H1 (cell line): ENCODE results near the gene TIE1. TPM values are rescaled to one million over a fixed set of nuclear protein-coding genes. Genes with fewer than 3 reads are reported as not detected.

Source experiments
- CTCF ChIA-PET: fragments of 300-600 bp; sonication (Branson Sonifier 250); formaldehyde crosslinking; loops from one replicate; lab custom pipeline; 2021; ENCODE audit not compliant: partially characterized antibody; lab: Charles Lee
- POLR2A ChIA-PET: fragments of 300-600 bp; sonication (Branson Sonifier 250); formaldehyde crosslinking; loops from one replicate; lab custom pipeline; 2021; ENCODE audit warnings: inconsistent platforms; ENCODE audit not compliant: partially characterized antibody; lab: Charles Lee
- DNase-seq, 2 experiments: peaks; one replicate each; pipeline versions ENCODE4 v3.0.0 to v3.0.0-alpha.2; 2010 to 2022; ENCODE audit warnings: low spot score in 2 of 2, low read depth in 1 of 2, mixed read lengths in 1 of 2
- FAIRE-seq: peaks from 2 replicates; lab custom pipeline; 2011; peaks lifted over from hg19 to GRCh38; lab: Jason Lieb, UNC
- H2AFZ ChIP-seq: 2 replicates; pipeline ENCODE4 v1.8.1; 2012; ENCODE audit warnings: low read length, inconsistent platforms
- H2AK5ac ChIP-seq: 2 replicates; pipeline ENCODE4 v1.6.1; 2013; ENCODE audit warnings: low read depth, low read length
- H2BK120ac ChIP-seq: replicated peaks from 2 replicates; pipeline ENCODE3; 2013; ENCODE audit warnings: low read depth, low read length, inconsistent platforms
- H2BK12ac ChIP-seq: 2 replicates; pipeline ENCODE4 v1.6.1; 2013; ENCODE audit warnings: low read depth, low read length
- H2BK15ac ChIP-seq: 2 replicates; pipeline ENCODE4 v1.6.1; 2013; ENCODE audit warnings: low read length
- H2BK20ac ChIP-seq: 2 replicates; pipeline ENCODE4 v1.6.1; 2013; ENCODE audit warnings: low read length
- H2BK5ac ChIP-seq: 2 replicates; pipeline ENCODE4 v1.6.1; 2013; ENCODE audit warnings: low read depth, low read length
- H3K14ac ChIP-seq: 2 replicates; pipeline ENCODE4 v1.6.1; 2013; ENCODE audit warnings: inconsistent platforms; ENCODE audit not compliant: insufficient read length
- H3K18ac ChIP-seq: 2 replicates; pipeline ENCODE4 v1.6.1; 2013; ENCODE audit warnings: low read length; ENCODE audit errors: extremely low read depth
- H3K23ac ChIP-seq: 2 replicates; pipeline ENCODE4 v1.6.1; 2013; ENCODE audit warnings: inconsistent platforms; ENCODE audit not compliant: insufficient read length
- H3K23me2 ChIP-seq: 2 replicates; pipeline ENCODE4 v1.6.1; 2013; ENCODE audit warnings: low read depth, low read length
- H3K27ac ChIP-seq: 2 replicates; pipeline ENCODE4 v1.6.1; 2011; ENCODE audit warnings: low read depth, low read length, inconsistent platforms
- H3K27me3 ChIP-seq, 4 experiments: replicated peaks in 1 of 4; 1 replicate in 1 of 4; 2 replicates in 3 of 4; pipeline versions ENCODE4 v1.6.1 to v1.8.1; 2011 to 2013; ENCODE audit warnings: low read length in 3 of 4, mild to moderate bottlenecking in 3 of 4, inconsistent platforms in 2 of 4, mixed read lengths in 2 of 4, moderate library complexity in 1 of 4; ENCODE audit not compliant: control insufficient read depth in 3 of 4, insufficient read depth in 3 of 4; ENCODE audit errors: extremely low read depth in 1 of 4
- H3K36me3 ChIP-seq, 4 experiments: 2 replicates each; pipeline versions ENCODE4 v1.6.1 to v1.8.1; 2011 to 2013; ENCODE audit warnings: mild to moderate bottlenecking in 4 of 4, low read length in 3 of 4, moderate library complexity in 2 of 4, control low read depth in 1 of 4, inconsistent platforms in 1 of 4; ENCODE audit not compliant: insufficient read depth in 4 of 4, control insufficient read depth in 2 of 4
- H3K4ac ChIP-seq: replicated peaks from 2 replicates; pipeline ENCODE3; 2013; ENCODE audit warnings: low read length, low read depth, mixed read lengths, inconsistent platforms; ENCODE audit not compliant: insufficient read length
- H3K4me1 ChIP-seq, 4 experiments: replicated peaks in 1 of 4; 1 replicate in 1 of 4; 2 replicates in 3 of 4; pipeline versions ENCODE4 v1.6.1 to v1.8.1; 2011 to 2013; ENCODE audit warnings: low read length in 3 of 4, inconsistent platforms in 2 of 4, mixed read lengths in 1 of 4; ENCODE audit not compliant: insufficient read depth in 4 of 4, control insufficient read depth in 3 of 4
- H3K4me2 ChIP-seq, 2 experiments: 2 replicates each; pipeline versions ENCODE4 v1.6.1 to v1.8.1; 2011 to 2013; ENCODE audit warnings: low read depth in 2 of 2, low read length in 2 of 2, control low read depth in 1 of 2, inconsistent platforms in 1 of 2, mild to moderate bottlenecking in 1 of 2; ENCODE audit not compliant: insufficient read depth in 1 of 2
- H3K4me3 ChIP-seq, 4 experiments: fragments of 200-600, 300-600 bp in 1 of 4; sonication (generic), shearing (Covaris generic), sonication (Bioruptor Twin) in 1 of 4; 2 replicates each; pipeline versions ENCODE4 v1.5.1 to v1.8.1; 2011 to 2016; ENCODE audit warnings: low read length in 4 of 4, low read depth in 3 of 4, control low read depth in 2 of 4, inconsistent platforms in 2 of 4, mild to moderate bottlenecking in 2 of 4, mixed read lengths in 1 of 4, moderate library complexity in 1 of 4; ENCODE audit not compliant: insufficient read depth in 2 of 4; ENCODE audit errors: extremely low read depth in 1 of 4
- H3K56ac ChIP-seq: replicated peaks from 2 replicates; pipeline ENCODE3; 2013; ENCODE audit warnings: low read depth, mild to moderate bottlenecking, mixed read lengths, low read length, inconsistent platforms; ENCODE audit not compliant: insufficient read length
- H3K79me1 ChIP-seq: 2 replicates; pipeline ENCODE4 v1.6.1; 2013; ENCODE audit warnings: low read depth, low read length, control low read depth
- H3K79me2 ChIP-seq, 2 experiments: 2 replicates each; pipeline versions ENCODE4 v1.6.1 to v1.8.1; 2012 to 2013; ENCODE audit warnings: low read length in 2 of 2, mild to moderate bottlenecking in 2 of 2, inconsistent platforms in 1 of 2; ENCODE audit not compliant: insufficient read depth in 2 of 2, control insufficient read depth in 1 of 2
- H3K9ac ChIP-seq, 4 experiments: replicated peaks in 1 of 4; 1 replicate in 1 of 4; 2 replicates in 3 of 4; pipeline versions ENCODE4 v1.6.1 to v1.8.1; 2011 to 2013; ENCODE audit warnings: low read depth in 3 of 4, low read length in 3 of 4, control low read depth in 2 of 4, mild to moderate bottlenecking in 2 of 4, moderate library complexity in 2 of 4, inconsistent platforms in 1 of 4; ENCODE audit errors: extremely low read depth in 1 of 4
- H3K9me3 ChIP-seq, 2 experiments: 2 replicates each; pipeline versions ENCODE4 v1.6.1 to v1.8.1; 2012 to 2013; ENCODE audit warnings: mild to moderate bottlenecking in 2 of 2, moderate library complexity in 2 of 2, control low read depth in 1 of 2, inconsistent platforms in 1 of 2, low read depth in 1 of 2, low read length in 1 of 2, mixed read lengths in 1 of 2; ENCODE audit not compliant: insufficient read depth in 2 of 2
- H4K20me1 ChIP-seq, 2 experiments: replicated peaks in 1 of 2; 2 replicates each; pipeline versions ENCODE3 to v1.8.1; 2011 to 2013; ENCODE audit warnings: inconsistent platforms in 2 of 2, low read length in 2 of 2, mild to moderate bottlenecking in 1 of 2; ENCODE audit not compliant: insufficient read depth in 2 of 2, control insufficient read depth in 1 of 2
- H4K5ac ChIP-seq: 2 replicates; pipeline ENCODE4 v1.6.1; 2013; ENCODE audit warnings: low read length, low read depth, mixed read lengths, inconsistent platforms; ENCODE audit not compliant: insufficient read length
- H4K8ac ChIP-seq: 2 replicates; pipeline ENCODE4 v1.8.0; 2013; ENCODE audit warnings: mild to moderate bottlenecking, moderate library complexity, low read length, inconsistent platforms; ENCODE audit not compliant: insufficient read depth; ENCODE audit errors: extremely low read depth
- H4K91ac ChIP-seq: replicated peaks from 2 replicates; pipeline ENCODE3; 2013; ENCODE audit warnings: low read length, mixed read lengths, inconsistent platforms; ENCODE audit not compliant: insufficient read length
- ASH2L ChIP-seq: fragments of 200-600, 300-600 bp; sonication (generic); IDR thresholded peaks from one replicate; pipeline ENCODE4 v1.7.1; 2017; ENCODE audit warnings: low read length
- ATF2 ChIP-seq: IDR thresholded peaks from 2 replicates; pipeline ENCODE4 v1.6.1; 2012; ENCODE audit warnings: low read length, inconsistent platforms
- BCL11A ChIP-seq, 2 experiments: IDR thresholded peaks; one replicate each; pipeline ENCODE4 v1.6.1; 2011; ENCODE audit warnings: low read depth in 2 of 2, low read length in 2 of 2, mild to moderate bottlenecking in 2 of 2
- CTBP2 ChIP-seq: IDR thresholded peaks from 2 replicates; pipeline ENCODE4 v1.7.0; 2011; ENCODE audit warnings: borderline replicate concordance, mild to moderate bottlenecking, moderate library complexity, mixed read lengths, low read length; ENCODE audit not compliant: insufficient read depth, insufficient read length
- GABPA ChIP-seq: IDR thresholded peaks from 2 replicates; pipeline ENCODE4 v1.6.1; 2011; ENCODE audit warnings: mild to moderate bottlenecking, low read length, moderate library complexity, borderline replicate concordance; ENCODE audit not compliant: insufficient read depth
- HDAC6 ChIP-seq: IDR thresholded peaks from one replicate; pipeline ENCODE4 v1.7.1; 2012; ENCODE audit warnings: low read depth, mild to moderate bottlenecking, inconsistent platforms, low read length, moderate library complexity
- KDM4A ChIP-seq: IDR thresholded peaks from one replicate; pipeline ENCODE4 v1.7.1; 2012; ENCODE audit warnings: low read depth, mild to moderate bottlenecking, moderate library complexity, low read length, inconsistent platforms; ENCODE audit not compliant: severe bottlenecking
- NRF1 ChIP-seq: IDR thresholded peaks from 2 replicates; pipeline ENCODE4 v1.6.1; 2011; ENCODE audit warnings: mild to moderate bottlenecking, low read depth, low read length, improper control_type of control experiment
- PHF8 ChIP-seq: fragments of 200-600 bp; sonication (generic); conservative IDR thresholded peaks from 2 replicates; pipeline ENCODE4 v1.7.1; 2012; ENCODE audit warnings: low read depth, mild to moderate bottlenecking, inconsistent platforms, low read length, moderate library complexity
- SAP30 ChIP-seq: fragments of 300-600 bp; sonication (generic); IDR thresholded peaks from 2 replicates; pipeline ENCODE4 v1.7.1; 2012; ENCODE audit warnings: low read length, moderate library complexity, mild to moderate bottlenecking, inconsistent platforms; ENCODE audit not compliant: insufficient read depth, insufficient replicate concordance
- SIRT6 ChIP-seq: IDR thresholded peaks from one replicate; pipeline ENCODE4 v1.7.1; 2012; ENCODE audit warnings: low read length, inconsistent platforms
- TCF12 ChIP-seq: IDR thresholded peaks from 2 replicates; pipeline ENCODE4 v1.6.1; 2011; ENCODE audit warnings: low read depth, mild to moderate bottlenecking, low read length
- WGBS, 2 experiments: shearing (Covaris generic) in 1 of 2; methylation state at CpG; one replicate each; pipeline versions ENCODE4 v1.1.6 to v1.1.7; 2013 to 2015; ENCODE audit warnings: low lambda C conversion rate in 2 of 2, mixed read lengths in 2 of 2, inconsistent platforms in 1 of 2, low coverage in 1 of 2, missing lambda C conversion rate in 1 of 2; ENCODE audit not compliant: insufficient replicate concordance in 2 of 2, insufficient coverage in 1 of 2, insufficient read length in 1 of 2; ENCODE audit errors: extremely low coverage in 1 of 2, missing lambda C conversion rate in 1 of 2; 5-methylcytosine and 5-hydroxymethylcytosine counted together
- polyA plus RNA-seq, 7 experiments: library from polyadenylated mRNA; depleted of rRNA in 3 of 7; stranded (reverse) in 5 of 7; unstranded in 2 of 7; fragments of >200 nt in 5 of 7; fragments of 200-250 nt in 2 of 7; gene quantifications; 1 replicate in 5 of 7; 2 replicates in 1 of 7; 4 replicates in 1 of 7; pipeline versions ENCODE4 v1.2.1 to v1.2.3, GENCODE V29; 2011 to 2013; ENCODE audit warnings: missing spikeins in 2 of 7, mixed read lengths in 2 of 7
- total RNA-seq: library from RNA; stranded (reverse); fragmentation: NEBNext Ultra II Directional; extraction: Animal tissue kit (Norgen Biotek cat#: 25700); gene quantifications from 2 replicates; pipeline ENCODE4 v1.2.1, GENCODE V29; 2021

The TIE1 gene
- total and polyA plus RNA-seq, 2 of the 8 experiments (the other 6 are each of a cell fraction or from before 2014, with no cell fraction given): 0.74 to 2.2 TPM

DNA sequence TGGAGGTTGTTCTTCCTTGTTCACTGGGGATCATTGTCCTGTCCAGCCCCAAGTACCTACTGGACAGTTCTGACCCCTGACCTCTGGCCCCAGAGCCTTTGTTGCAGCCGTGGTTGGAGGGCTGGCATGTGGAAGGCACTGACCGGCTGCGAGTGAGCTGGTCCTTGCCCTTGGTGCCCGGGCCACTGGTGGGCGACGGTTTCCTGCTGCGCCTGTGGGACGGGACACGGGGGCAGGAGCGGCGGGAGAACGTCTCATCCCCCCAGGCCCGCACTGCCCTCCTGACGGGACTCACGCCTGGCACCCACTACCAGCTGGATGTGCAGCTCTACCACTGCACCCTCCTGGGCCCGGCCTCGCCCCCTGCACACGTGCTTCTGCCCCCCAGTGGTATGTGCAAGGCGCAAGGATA, 11.4 kb downstream of the TIE1 start:
- Histone ChIP-seq H3K4me3 (no peak overlapping the region), H3K36me3 (no peaks in the 10 kb centered on the region), H4K20me1 (no peaks in the 10 kb centered on the region), H2BK15ac (no peak overlapping the region), H4K8ac (no peak overlapping the region), H3K27ac (no peak overlapping the region), H3K23me2 (no peaks in the 10 kb centered on the region), H3K9ac (no peak overlapping the region), H2BK12ac (no peak overlapping the region), H4K91ac (no peak overlapping the region), H3K9me3 (no peaks in the 10 kb centered on the region), H2AFZ (no peak overlapping the region), H3K18ac (no peak overlapping the region), H3K4me1 (no peaks in the 10 kb centered on the region), H3K4ac (no peak overlapping the region), H3K27me3 (no peaks in the 10 kb centered on the region; a peak in 1 of 7 replicates), H2BK20ac (no peak overlapping the region), H2BK5ac (no peak overlapping the region), H3K56ac (no peak overlapping the region), H2AK5ac (no peak overlapping the region), H3K79me2 (no peaks in the 10 kb centered on the region), H3K4me2 (no peak overlapping the region), H4K5ac (no peak overlapping the region), H2BK120ac (no peak overlapping the region), H3K79me1 (no peaks in the 10 kb centered on the region), H3K23ac (no peak overlapping the region), H3K14ac (no peak overlapping the region)
- ChIA-PET POLR2A (no interaction called here), CTCF (interaction anchor here (0.8 to 1.5 kb wide), 5 partner anchors 11 to 241 kb away, joined by 3 to 4 read pairs (median 3); no protein-coding TSS in a partner anchor)
- FAIRE-seq (no peak), DNase-seq (no peak)
- 94% methylated on average over 19 of the region's 19 CpGs; no CpG with 5 or more reads in 1 of the 2 experiments for WGBS, 2 experiments
- TF ChIP-seq ASH2L (no peak), NRF1 (no peak), CTBP2 (no peak), SAP30 (no peak), GABPA (no peak), BCL11A (IDR thresholded peaks at IDR 0.05; ENCODE audit: low read depth in 2 of 2, low read length in 2 of 2) (no peak), KDM4A (no peak), TCF12 (no peak), HDAC6 (no peak), PHF8 (no peak), SIRT6 (no peak), ATF2 (no peak)
